RWPE1 (cell line): ENCODE results near the gene NRG3.

ENCODE experiments used
- CTCF ChIA-PET: fragments of 350-600 bp; sonication (Branson Sonifier 250); formaldehyde crosslinking; extraction: SDS; loops from one replicate; lab custom pipeline; 2021; lab: Yijun Ruan, JAX
- POLR2A ChIA-PET: fragments of 400-600 bp; formaldehyde crosslinking; extraction: SDS; loops from one replicate; lab custom pipeline; 2020; ENCODE audit warnings: antibody characterized with exemption; ENCODE audit not compliant: low non-redundant PET; lab: Yijun Ruan, JAX
- DNase-seq: peaks from one replicate; pipeline ENCODE4 v3.0.0; 2012; ENCODE audit warnings: low spot score
- H3K27ac ChIP-seq: fragments of 450-650 bp; 2 replicates; pipeline ENCODE4 v1.5.1; 2017
- CTCF ChIP-seq: fragments of 450-650 bp; conservative IDR thresholded peaks from 2 replicates; pipeline ENCODE4 v1.5.1; 2017; ENCODE audit warnings: low read depth, mild to moderate bottlenecking

The NRG3 gene

GRCh38 chr10:82221601-82222149 lies 346.7 kb downstream of the NRG3 start:
- TF ChIP-seq CTCF, result no peak
- CTCF ChIA-PET, result no interaction called here
- no peak for DNase-seq
- POLR2A ChIA-PET, result no interaction called here
- no peak overlapping the region for H3K27ac ChIP-seq

GRCh38 chr10:82228701-82229100 lies 353.7 kb downstream of the NRG3 start:
- POLR2A ChIA-PET, result no interaction called here

GRCh38 chr10:82234173-82234572 lies 359.2 kb downstream of the NRG3 start:
- no peak overlapping the region for H3K27ac ChIP-seq
- ChIA-PET CTCF (no interaction called here), POLR2A (no interaction called here)
- no peak for DNase-seq
- TF ChIP-seq CTCF, result no peak

More at GRCh38 chr10:82228701-82229100, 353.7 kb downstream of the NRG3 start:
- no peak for TF ChIP-seq CTCF
- CTCF ChIA-PET, result no interaction called here
- no peak overlapping the region for H3K27ac ChIP-seq
- DNase-seq, result no peak

- H3K27ac ChIP-seq, result no peak overlapping the region
- no peak for DNase-seq
- ChIA-PET CTCF (no interaction called here), POLR2A (no interaction called here)
- TF ChIP-seq CTCF, result no peak
Observed at GRCh38 chr10:82236084-82236731, 361.2 kb downstream of the NRG3 start.

GRCh38 chr10:82238291-82238690 lies 363.3 kb downstream of the NRG3 start:
- no peak for TF ChIP-seq CTCF
- CTCF ChIA-PET, result no interaction called here
- POLR2A ChIA-PET, result no interaction called here
- no peak overlapping the region for H3K27ac ChIP-seq
- no peak for DNase-seq

GRCh38 chr10:82240408-82240807 lies 365.4 kb downstream of the NRG3 start:
- no peak for DNase-seq
- TF ChIP-seq CTCF, result no peak
- ChIA-PET CTCF (interaction anchor here (0.6 kb wide), 1 partner anchor 675 kb away, joined by 3 read pairs; no protein-coding TSS in a partner anchor), POLR2A (no interaction called here)
- H3K27ac ChIP-seq, result no peak overlapping the region
